Brain microvascular endothelial cell (primary cell): ENCODE measurements around the gene GDF2.
A peak's percentile ranks its signal among the peaks of the same experiment; 100 is the strongest.

Experiments
- DNase-seq: peaks from one replicate; pipeline ENCODE4 v3.0.0-alpha.2; 2020
- H3K27ac ChIP-seq: fragments of 250-450 bp; sonication (Bioruptor Pico); 2 replicates; pipeline ENCODE4 v1.5.1; 2020; ENCODE audit warnings: mild to moderate bottlenecking, moderate library complexity
- H3K27me3 ChIP-seq: fragments of 250-450 bp; sonication (Bioruptor Pico); replicated peaks from 2 replicates; pipeline ENCODE4 v1.5.1; 2020; ENCODE audit warnings: mild to moderate bottlenecking
- H3K36me3 ChIP-seq: fragments of 250-450 bp; sonication (Bioruptor Pico); replicated peaks from 2 replicates; pipeline ENCODE4 v1.5.1; 2020; ENCODE audit warnings: mild to moderate bottlenecking
- H3K4me3 ChIP-seq: 2 replicates; pipeline ENCODE4 v1.5.1; 2011; ENCODE audit warnings: low read depth, mild to moderate bottlenecking, control low read depth, low read length, moderate library complexity
- CTCF ChIP-seq: IDR thresholded peaks from 2 replicates; pipeline ENCODE4 v1.5.1; 2011; ENCODE audit warnings: low read depth, mild to moderate bottlenecking, moderate library complexity, low read length, control low read depth, inconsistent platforms; ENCODE audit errors: missing control alignments
- in situ Hi-C: cut with HindIII; loops from 2 replicates; pipeline ENCODE4 v1.10.0; 2017; ENCODE audit warnings: low sequenced_read_pairs, low pct_ligation_motif_present

The GDF2 gene

GRCh38 chr10:47354165-47354564 is 31.9 kb downstream of the GDF2 start:
- no peak overlapping the region for H3K27ac ChIP-seq
- H3K4me3 ChIP-seq: no peak overlapping the region
- no peaks in the 10 kb centered on the region for H3K27me3 ChIP-seq
- in situ Hi-C loops: no loop called here
- peak; percentile 23 for DNase-seq
- H3K36me3 ChIP-seq: no peaks in the 10 kb centered on the region
- TF ChIP-seq CTCF: peak; percentile 58

- no peak for TF ChIP-seq CTCF
- in situ Hi-C loops: no loop called here
Measured at GRCh38 chr10:47354900-47355299, 32.6 kb downstream of the GDF2 start.

GRCh38 chr10:47356708-47357107 is 34.5 kb downstream of the GDF2 start:
- Histone ChIP-seq H3K36me3 (no peaks in the 10 kb centered on the region), H3K4me3 (no peak overlapping the region), H3K27ac (no peak overlapping the region), H3K27me3 (no peaks in the 10 kb centered on the region)
- in situ Hi-C loops: no loop called here
- TF ChIP-seq CTCF: no peak
- no peak for DNase-seq

More at GRCh38 chr10:47354900-47355299, 32.6 kb downstream of the GDF2 start:
- Histone ChIP-seq H3K36me3 (no peaks in the 10 kb centered on the region), H3K27ac (no peak overlapping the region), H3K27me3 (no peaks in the 10 kb centered on the region), H3K4me3 (no peak overlapping the region)
- no peak for DNase-seq

GRCh38 chr10:47357131-47357582 is 34.9 kb downstream of the GDF2 start:
- H3K36me3 ChIP-seq: no peaks in the 10 kb centered on the region
- H3K4me3 ChIP-seq: no peak overlapping the region
- H3K27ac ChIP-seq: no peak overlapping the region
- DNase-seq: no peak
- in situ Hi-C loops: no loop called here
- H3K27me3 ChIP-seq: no peaks in the 10 kb centered on the region
- TF ChIP-seq CTCF: no peak

- in situ Hi-C loops: no loop called here
- no peak for DNase-seq
- TF ChIP-seq CTCF: no peak
- Histone ChIP-seq H3K27ac (no peak overlapping the region), H3K36me3 (no peaks in the 10 kb centered on the region), H3K4me3 (no peak overlapping the region), H3K27me3 (no peaks in the 10 kb centered on the region)
Measured at GRCh38 chr10:47357911-47358310, 35.7 kb downstream of the GDF2 start.

- DNase-seq: no peak
- TF ChIP-seq CTCF: no peak
- Histone ChIP-seq H3K27me3 (no peaks in the 10 kb centered on the region), H3K27ac (no peak overlapping the region), H3K4me3 (no peak overlapping the region), H3K36me3 (no peaks in the 10 kb centered on the region)
- in situ Hi-C loops: no loop called here
Measured at GRCh38 chr10:47358457-47358856, 36.2 kb downstream of the GDF2 start.
